GM12878 (cell line): Measurements from ENCODE around the gene NTM.

ENCODE experiments used
- BCLAF1 ChIP-seq: fragments of 450-650 bp; IDR thresholded peaks from 2 replicates; pipeline ENCODE4 v1.6.1; 2017; ENCODE audit warnings: antibody characterized with exemption, mild to moderate bottlenecking, moderate library complexity
- BRCA1 ChIP-seq: IDR thresholded peaks from 2 replicates; pipeline ENCODE4 v1.6.1; 2011; ENCODE audit warnings: low read depth, low read length, improper control_type of control experiment
- CBFB ChIP-seq: IDR thresholded peaks from 2 replicates; pipeline ENCODE4 v1.6.1; 2016; ENCODE audit warnings: antibody characterized with exemption, low read depth
- CREB1 ChIP-seq: IDR thresholded peaks from 2 replicates; pipeline ENCODE4 v1.6.1; 2012; ENCODE audit warnings: low read depth, mild to moderate bottlenecking, inconsistent platforms
- CTCF ChIP-seq, 3 experiments: IDR thresholded peaks in 2 of 3; conservative IDR thresholded peaks in 1 of 3; 2 replicates each; pipeline ENCODE4 v1.5.1; 2011; ENCODE audit warnings: low read depth in 3 of 3, low read length in 3 of 3, mild to moderate bottlenecking in 3 of 3, control low read depth in 2 of 3, moderate library complexity in 2 of 3, inconsistent platforms in 1 of 3, mixed read lengths in 1 of 3; ENCODE audit not compliant: control insufficient read depth in 2 of 3, insufficient read depth in 1 of 3; ENCODE audit errors: extremely low read depth in 1 of 3
- EP300 ChIP-seq, 2 experiments: fragments of 150-350 bp in 1 of 2; IDR thresholded peaks; 2 replicates each; pipeline ENCODE4 v1.6.1; 2011 to 2012; ENCODE audit warnings: low read depth in 2 of 2, low read length in 2 of 2, borderline replicate concordance in 1 of 2, improper control_type of control experiment in 1 of 2, inconsistent platforms in 1 of 2; ENCODE audit not compliant: control insufficient read depth in 1 of 2
- GABPA ChIP-seq: IDR thresholded peaks from 2 replicates; pipeline ENCODE4 v1.6.1; 2014; ENCODE audit warnings: antibody characterized with exemption, low read depth, mild to moderate bottlenecking, inconsistent platforms
- IRF3 ChIP-seq: fragments of 450-650 bp; IDR thresholded peaks from 2 replicates; pipeline ENCODE4 v1.6.1; 2014; ENCODE audit warnings: mild to moderate bottlenecking
- SMARCA5 ChIP-seq: fragments of 450-650 bp; IDR thresholded peaks from 2 replicates; pipeline ENCODE4 v1.6.1; 2017; ENCODE audit warnings: mild to moderate bottlenecking
- YBX1 ChIP-seq: fragments of 450-650 bp; IDR thresholded peaks from 2 replicates; pipeline ENCODE4 v1.6.1; 2016; ENCODE audit warnings: antibody characterized with exemption
- ZBTB4 ChIP-seq: fragments of 450-650 bp; formaldehyde crosslinking; IDR thresholded peaks from 2 replicates; pipeline ENCODE4 v1.4.0; 2022; ENCODE audit warnings: mild to moderate bottlenecking, moderate library complexity

- TF ChIP-seq EP300 (IDR thresholded peaks at IDR 0.05; ENCODE audit: borderline replicate concordance in 1 of 2, control insufficient read depth in 1 of 2, low read depth in 2 of 2, low read length in 2 of 2) (no peak), BCLAF1 (no peak), ZBTB4 (CRISPR knock-in tag) (no peak), IRF3 (no peak), CTCF (IDR thresholded peaks at IDR 0.05 in 2 of 3, conservative IDR thresholded peaks at IDR 0.05 in 1 of 3; ENCODE audit: control insufficient read depth in 2 of 3, extremely low read depth in 1 of 3, insufficient read depth in 1 of 3, low read depth in 3 of 3, low read length in 3 of 3) (no peak), GABPA (no peak), CREB1 (no peak), SMARCA5 (no peak), CBFB (no peak), YBX1 (no peak), BRCA1 (no peak)
Observed at GRCh38 chr11:131909426-131910177, 539.2 kb downstream of the NTM start.
